HG03175 (cell line): ENCODE results near the gene TMEM198.

Source experiments
- ATAC-seq: cut with Tn5 transposase; IDR thresholded peaks from one replicate; pipeline ENCODE4 v1.9.1; 2021; ENCODE audit warnings: mild to moderate bottlenecking, moderate library complexity; ENCODE audit not compliant: unreplicated experiment

The TMEM198 gene

DNA sequence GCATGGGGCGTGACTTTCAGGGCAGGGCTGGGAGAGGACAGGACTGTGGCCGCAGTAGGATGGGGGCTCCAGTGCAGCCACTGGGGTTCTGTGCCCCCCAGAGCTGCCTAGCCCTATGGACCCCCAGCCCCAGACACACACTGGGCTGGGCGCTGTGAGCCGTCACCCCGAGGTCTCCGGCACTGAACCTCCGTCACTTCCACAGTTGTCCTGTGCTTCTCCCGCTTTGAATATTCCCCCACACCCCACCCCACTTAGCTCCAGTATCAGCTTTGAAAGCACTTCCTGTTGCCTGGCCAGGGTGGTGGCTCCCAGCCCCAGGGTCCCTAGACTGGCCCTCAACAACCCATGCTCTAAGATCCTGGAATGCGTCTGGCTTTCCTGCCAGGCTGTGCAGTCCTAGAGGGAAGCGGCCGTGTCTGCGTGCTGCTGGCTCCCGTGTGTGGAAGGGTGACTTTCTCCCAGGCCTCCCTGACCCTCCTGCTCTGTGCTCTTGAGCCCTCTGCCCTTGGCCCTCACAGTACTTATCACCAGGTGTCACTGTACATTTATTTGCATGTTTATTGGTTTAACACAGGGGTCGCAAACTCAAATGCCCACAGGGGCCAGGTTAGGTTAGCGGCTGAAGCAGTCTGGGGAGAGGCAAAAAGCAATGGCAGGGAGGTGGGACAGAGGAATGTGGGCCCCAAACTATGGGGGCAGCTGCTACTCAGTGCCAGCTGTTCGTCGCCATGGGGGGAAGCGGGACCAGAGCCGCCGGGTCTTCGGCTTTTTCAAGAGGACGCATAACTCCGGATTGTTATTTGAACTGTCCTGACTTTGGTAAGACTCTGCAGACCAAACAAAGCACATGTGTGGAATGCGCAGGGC is 17.6 kb downstream of the TMEM198 start:
- no peak for ATAC-seq

- no peak for ATAC-seq
Observed at GRCh38 chr2:219562049-219563020, 18.5 kb downstream of the TMEM198 start.

GRCh38 chr2:219563271-219563928 is 19.6 kb downstream of the TMEM198 start:
- ATAC-seq, result no peak

GRCh38 chr2:219565130-219566080 is 21.6 kb downstream of the TMEM198 start:
- ATAC-seq, result no peak

GRCh38 chr2:219566640-219567039 is 22.8 kb downstream of the TMEM198 start:
- no peak for ATAC-seq

DNA sequence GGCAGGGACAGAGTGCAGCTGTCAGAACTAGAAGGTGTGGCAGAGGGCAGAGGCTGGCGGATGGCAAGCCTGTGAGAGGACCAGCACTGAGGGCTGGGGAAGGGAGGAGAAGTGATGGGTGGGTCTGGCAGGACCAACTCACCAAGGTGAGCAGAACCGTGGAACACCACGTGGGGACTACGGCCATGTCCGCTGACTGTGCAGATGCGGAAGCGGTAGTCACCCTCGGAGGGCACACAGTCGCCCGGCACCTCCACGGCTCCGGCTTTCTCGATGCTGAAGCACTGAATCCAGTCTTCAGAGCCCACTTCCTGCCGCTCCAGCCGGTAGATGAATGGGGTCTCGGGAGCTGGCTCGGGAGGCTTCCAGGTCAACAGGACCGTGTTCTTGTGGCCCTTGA is 23.3 kb downstream of the TMEM198 start:
- no peak for ATAC-seq

GRCh38 chr2:219567791-219568361 is 24.0 kb downstream of the TMEM198 start:
- ATAC-seq, result no peak

DNA sequence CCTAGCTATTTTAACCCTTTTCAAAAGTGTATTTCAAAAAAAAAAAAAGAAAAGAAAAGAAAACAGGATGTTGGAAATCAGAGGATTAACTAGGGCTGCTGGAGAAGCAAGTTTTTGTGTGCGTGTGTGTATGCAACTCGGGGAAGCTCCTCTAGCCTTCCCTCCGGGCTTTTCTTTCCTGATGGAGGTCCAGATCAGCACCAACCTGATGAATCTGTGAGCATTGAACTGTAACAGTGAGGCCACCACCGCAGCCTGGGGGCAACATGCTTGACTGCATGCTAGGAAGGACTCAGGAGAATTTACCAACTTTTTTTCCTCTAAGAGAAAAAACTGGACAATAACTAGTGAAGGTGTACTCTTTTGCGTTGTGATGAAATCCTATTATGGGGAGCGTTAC is 25.2 kb downstream of the TMEM198 start:
- no peak for ATAC-seq

DNA sequence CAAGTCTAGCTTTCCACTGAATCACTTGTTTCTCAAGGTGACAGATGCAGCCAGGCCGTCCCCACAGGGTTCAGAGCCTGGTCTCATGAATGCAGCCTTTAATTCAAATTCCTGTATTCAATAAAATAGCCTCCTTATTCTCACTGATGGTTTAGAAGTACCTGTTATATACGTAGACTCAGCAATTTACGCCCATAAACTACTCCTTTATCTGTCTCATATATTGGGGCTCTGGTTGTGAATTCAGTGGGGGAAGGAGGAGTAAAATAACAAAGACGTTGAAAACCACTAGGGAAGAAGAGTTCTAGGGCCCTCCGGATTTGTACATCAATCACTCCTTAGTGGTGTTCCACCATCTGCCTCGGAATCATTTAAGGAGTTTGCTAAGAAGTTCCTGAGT is 25.8 kb downstream of the TMEM198 start:
- ATAC-seq, result no peak

DNA sequence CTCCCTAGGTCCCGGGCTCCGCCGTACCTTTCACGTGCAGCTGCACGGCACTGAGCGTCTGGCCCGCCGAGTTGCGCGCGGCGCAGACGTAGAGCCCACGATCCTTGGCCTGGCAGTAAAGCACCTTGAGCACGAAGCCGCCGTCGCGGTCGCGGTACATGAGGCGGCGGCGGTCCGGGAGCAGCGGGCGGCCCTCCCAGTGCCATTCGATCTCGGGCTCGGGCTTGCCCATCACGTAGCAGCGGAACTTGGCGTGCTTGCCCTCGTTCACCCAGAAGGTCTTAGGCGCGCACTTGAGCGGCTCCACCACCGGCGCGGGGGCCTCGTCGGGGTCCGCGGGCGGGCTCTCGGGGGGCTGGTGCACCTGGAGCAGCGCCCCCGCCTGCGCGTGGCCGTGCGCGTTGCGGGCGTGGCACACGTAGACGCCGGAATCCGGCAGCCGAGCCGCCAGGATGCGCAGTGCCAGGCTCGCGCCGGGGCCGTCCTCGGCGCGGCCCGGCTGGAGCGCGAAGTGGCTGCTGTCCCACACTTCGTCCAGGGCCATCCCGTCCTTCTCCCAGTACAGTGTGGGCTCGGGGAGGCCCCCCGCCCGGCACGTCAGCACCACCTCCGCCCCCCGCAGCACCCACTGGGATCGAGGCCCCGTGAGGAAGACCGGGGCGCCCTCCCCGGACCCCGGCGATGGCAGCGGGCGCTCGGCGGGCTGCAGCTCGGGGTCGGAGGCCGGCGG is 26.5 kb downstream of the TMEM198 start:
- no peak for ATAC-seq

DNA sequence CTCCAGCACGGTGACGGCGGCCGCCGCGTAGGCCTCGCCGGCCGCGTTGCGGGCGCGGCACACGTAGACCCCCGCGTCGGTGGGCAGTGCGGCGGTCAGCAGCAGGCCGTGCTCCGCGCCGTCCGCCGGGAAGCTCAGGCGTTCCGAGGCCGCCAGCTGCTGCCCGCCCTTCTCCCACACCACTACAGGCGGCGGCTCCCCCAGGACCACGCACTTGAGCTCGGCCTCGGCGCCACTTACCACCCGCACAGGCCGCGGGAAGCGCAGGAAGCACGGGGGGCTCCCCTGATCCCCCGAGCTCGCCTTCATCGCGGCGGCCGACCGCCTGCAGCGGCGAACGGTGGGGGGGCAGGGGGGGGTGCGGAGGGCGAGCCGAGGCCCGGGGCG is 27.1 kb downstream of the TMEM198 start:
- ATAC-seq, result no peak

DNA sequence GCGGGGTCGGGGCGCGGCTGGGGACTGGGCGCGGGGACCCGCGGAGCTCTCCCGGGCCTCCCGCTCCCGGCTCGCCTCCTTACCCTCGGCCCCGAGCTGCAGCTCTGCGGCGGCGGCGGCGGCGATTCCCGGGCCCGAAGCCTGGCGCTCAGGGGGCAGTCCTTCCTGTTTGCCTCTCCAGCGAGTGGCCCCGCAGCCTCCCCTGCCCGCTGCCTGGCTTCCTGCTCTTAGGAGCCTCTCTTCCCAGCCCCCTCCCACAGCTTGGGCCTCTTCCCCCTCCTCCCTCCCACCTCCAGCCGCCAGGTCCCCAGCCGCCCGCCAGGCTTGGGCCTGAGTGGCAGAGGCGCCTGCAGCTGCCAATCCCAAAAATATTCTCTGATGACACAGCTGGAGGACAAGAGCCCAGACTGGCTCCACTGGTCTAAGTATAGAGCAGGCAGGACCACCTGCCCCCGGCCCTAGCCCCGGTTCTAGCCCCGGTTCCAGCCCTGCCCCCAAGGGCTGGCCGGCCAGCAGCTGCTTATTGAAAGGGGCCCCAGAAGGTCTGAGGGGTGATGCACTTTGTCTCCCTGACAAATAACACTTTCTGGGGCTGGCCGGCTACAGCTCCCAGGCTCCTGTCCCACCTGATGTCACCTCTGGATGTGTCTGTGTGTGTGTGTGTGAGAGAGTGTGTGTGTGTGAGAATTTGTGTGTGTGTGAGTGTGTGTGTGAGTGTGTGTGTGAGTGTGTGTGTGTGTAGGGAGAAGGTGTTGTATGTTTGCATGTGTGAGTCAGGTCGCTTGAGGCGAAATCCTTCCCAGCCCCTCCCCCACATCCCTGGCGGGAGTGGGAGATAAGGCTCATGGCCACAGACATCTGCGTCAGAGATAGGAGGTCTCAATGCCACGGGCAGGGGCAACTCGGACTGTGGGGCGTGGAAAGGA is 27.7 kb downstream of the TMEM198 start, which contains the start of gene OBSL1:
Gene OBSL1, minus strand, starts transcription at position 229 of the 926 bp plus-strand sequence. CDS start 307 bp downstream, outside the sequence.
- no peak for ATAC-seq

- ATAC-seq, result no peak
Observed at GRCh38 chr2:219572237-219573001, 28.6 kb downstream of the TMEM198 start, which contains the start of gene INHA. TSS of gene INHA (plus strand) at chr2:219572310. CDS start at chr2:219572375, 65 bp downstream.

GRCh38 chr2:219573166-219573565 is 29.3 kb downstream of the TMEM198 start:
- no peak for ATAC-seq

DNA sequence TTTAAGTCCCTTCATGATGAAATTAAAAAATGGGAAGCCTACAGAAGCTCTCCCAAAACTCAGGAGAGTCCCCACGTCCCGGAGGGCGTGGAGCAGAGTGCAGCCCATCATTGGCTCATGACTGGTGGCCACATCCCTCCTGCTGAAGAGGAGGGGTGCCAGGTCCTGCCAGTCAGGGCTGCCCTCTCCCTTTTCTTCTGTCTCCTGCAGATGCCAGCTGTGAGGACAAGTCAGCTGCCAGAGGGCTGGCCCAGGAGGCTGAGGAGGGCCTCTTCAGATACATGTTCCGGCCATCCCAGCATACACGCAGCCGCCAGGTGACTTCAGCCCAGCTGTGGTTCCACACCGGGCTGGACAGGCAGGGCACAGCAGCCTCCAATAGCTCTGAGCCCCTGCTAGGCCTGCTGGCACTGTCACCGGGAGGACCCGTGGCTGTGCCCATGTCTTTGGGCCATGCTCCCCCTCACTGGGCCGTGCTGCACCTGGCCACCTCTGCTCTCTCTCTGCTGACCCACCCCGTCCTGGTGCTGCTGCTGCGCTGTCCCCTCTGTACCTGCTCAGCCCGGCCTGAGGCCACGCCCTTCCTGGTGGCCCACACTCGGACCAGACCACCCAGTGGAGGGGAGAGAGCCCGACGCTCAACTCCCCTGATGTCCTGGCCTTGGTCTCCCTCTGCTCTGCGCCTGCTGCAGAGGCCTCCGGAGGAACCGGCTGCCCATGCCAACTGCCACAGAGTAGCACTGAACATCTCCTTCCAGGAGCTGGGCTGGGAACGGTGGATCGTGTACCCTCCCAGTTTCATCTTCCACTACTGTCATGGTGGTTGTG is 30.9 kb downstream of the TMEM198 start:
- ATAC-seq, result no peak
